HG02938 (cell line): ENCODE measurements around the gene SPAG6.
A peak's percentile ranks its signal among the peaks of the same experiment; 100 is the strongest.
"Not testable (repeated sequence)": the region's sequence is repeated elsewhere in the genome, so short reads cannot be mapped to it uniquely, and the experiment has no call there.

ENCODE experiments used
- ATAC-seq: cut with Tn5 transposase; IDR thresholded peaks from one replicate; pipeline ENCODE4 v1.9.1; 2021; ENCODE audit warnings: mild to moderate bottlenecking, moderate library complexity; ENCODE audit not compliant: unreplicated experiment

Gene SPAG6

GRCh38 chr10:22345301-22346095 lies at the start of gene SPAG6:
Gene SPAG6 (plus strand): TSS chr10:22345496. CDS start chr10:22345612, 116 bp downstream.
- peak; percentile 30 for ATAC-seq

- no peak for ATAC-seq
These were observed 44.1 kb upstream of the SPAG6 start for GRCh38 chr10:22301193-22301592.

DNA sequence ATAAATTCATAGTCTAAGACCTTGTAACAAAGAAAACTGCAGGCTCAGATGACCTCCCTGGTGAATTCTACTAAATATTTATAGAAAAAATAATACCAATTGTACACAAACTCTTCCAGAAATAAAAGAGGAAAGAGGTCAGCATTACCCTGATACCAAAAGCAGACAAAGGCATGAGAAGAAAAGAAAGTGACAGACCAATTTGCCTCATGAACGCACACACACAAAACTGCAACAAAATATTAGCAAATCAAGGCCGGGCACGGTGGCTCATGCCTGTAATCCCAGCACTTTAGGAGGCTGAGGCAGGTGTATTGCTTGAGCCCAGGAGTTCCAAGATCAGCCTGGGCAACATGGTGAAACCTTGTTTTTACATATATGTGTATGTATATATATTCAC lies 41.8 kb upstream of the SPAG6 start:
- no peak for ATAC-seq

GRCh38 chr10:22305721-22306120 lies 39.6 kb upstream of the SPAG6 start:
- ATAC-seq, result no peak

DNA sequence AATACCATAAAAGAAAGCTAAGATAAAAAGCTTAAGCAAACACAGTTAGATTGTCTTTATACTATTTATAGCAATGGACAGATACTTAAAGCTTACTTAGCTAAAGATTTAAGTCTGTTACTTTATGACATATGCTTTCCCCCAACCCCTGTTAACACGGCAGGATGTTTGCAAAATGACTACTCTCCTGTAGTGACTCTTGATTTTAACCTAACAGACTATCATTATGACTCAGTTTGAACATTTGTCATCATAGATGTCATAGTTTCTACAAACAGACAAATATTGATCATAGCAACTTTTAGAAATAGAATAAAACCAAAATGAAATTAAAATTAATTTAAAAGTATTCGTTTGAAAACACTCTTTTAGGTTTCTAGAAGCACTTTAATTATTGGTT lies 36.9 kb upstream of the SPAG6 start:
- peak; percentile 99 for ATAC-seq

- no peak for ATAC-seq
These were observed 35.9 kb upstream of the SPAG6 start for GRCh38 chr10:22309180-22310000.

DNA sequence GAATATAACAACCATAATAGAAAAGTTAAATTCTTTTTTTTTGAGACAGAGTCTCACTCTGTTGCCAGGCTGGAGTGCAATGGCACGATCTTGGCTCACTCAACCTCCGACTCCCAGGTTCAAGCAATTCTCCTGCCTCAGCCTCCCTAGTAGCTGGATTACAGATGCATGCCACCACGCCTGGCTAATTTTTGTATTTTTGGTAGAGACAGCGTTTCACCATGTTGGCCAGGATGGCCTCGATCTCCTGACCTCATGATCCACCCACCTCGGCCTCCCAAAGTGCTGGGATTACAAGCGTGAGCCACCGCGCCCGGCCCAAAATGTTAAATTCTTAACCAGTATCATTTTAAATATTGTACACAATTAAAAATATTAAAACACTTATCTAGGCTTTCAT lies 35.3 kb upstream of the SPAG6 start:
- not testable (repeated sequence) for ATAC-seq

DNA sequence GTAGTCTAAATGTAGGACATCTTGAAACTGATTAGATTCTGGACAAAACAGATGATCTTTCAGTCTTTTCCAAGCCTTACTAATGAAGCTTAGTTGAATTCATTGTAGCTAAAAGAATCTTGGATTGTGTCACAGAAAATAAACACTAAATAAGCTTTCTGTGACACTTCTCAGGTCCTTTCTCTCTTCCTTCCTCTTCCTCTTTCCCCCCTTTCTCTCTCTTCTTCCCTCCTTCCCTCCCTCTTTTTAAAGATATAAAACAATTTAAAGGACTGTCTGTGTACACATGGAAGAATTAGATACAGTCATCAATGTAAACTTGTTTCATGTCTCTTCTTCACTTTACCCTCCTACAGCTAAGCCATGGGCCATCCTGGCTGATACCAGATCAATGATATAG lies 34.4 kb upstream of the SPAG6 start:
- no peak for ATAC-seq

GRCh38 chr10:22314852-22315251 lies 30.4 kb upstream of the SPAG6 start:
- no peak for ATAC-seq

DNA sequence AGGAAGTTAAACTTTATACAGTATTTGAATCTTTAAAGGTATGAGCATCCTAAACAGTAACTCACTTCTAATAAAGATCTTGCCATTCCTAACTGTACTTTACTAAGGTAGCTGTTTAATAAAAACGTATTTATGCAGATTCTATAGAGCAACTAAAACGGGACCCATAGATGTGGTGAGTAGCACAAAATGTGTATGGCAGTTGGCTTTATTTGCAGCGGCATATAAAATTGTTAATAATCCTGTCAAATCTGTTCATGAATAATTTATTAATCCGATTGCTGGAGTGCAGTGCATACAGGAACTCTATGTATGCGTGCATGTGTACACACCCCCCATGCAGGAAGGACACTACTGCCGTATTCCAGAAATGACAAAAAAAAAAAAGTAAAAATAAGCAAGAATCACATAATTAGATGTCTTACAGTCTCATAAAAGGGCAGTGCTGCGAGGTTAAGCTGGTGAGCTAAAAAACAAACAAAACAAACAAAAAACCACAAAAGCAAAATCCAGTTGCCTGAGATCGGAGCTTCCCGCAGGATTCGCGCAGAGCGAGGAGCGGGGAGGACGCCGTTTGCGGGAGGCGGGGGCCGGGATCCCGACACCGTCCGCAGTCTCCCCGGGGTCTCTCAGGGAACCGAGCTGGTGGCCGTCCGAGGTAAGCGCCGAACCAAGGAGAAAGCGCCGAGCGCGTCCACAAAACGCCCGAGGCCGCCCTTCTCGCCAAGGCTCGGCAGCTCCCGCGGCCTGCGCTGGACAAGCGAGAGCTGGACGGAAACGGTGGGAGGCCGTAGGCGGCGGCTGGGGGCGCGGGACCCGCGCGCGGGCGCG lies 29.6 kb upstream of the SPAG6 start:
- ATAC-seq, result peak; percentile 20

DNA sequence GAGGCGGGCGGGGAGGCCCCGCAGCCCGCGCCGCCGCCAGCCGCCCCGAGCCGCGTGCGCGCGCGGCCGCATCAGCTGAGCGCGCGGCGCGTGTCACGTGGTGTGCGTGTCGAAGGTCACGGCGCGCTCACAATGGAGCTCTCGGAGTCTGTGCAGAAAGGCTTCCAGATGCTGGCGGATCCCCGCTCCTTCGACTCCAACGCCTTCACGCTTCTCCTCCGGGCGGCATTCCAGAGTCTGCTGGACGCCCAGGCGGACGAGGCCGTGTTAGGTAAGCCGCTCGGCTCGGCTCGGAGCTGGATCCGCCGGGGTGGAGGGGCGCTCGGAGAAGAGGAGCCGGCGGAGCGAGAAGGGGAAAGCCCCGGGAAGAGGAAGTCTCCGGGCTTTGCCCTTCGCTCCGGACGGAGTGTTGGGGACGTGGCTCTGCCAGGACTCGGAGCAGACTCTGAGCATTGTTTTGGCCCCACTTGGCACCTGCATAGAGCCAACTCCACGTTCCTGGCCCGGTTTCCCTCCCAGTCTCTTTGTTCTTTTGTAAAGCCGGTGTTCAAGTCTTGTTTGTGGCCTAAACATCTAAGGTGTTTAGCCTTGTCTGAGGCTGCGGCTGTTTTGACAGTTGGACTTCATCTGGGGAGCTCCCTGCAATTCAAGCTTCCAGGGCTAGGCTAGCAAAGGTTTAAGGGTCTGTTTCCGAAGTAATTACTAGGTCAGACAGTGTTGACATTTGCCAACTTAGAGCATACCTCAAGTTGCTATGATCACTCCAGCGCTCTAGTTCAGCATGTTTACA lies 28.8 kb upstream of the SPAG6 start, which contains the start of gene COMMD3:
Gene COMMD3 (plus strand): TSS at position 103 of the 790 bp plus-strand sequence. CDS start 30 bp downstream, at position 133.
- peak; percentile 49 for ATAC-seq

DNA sequence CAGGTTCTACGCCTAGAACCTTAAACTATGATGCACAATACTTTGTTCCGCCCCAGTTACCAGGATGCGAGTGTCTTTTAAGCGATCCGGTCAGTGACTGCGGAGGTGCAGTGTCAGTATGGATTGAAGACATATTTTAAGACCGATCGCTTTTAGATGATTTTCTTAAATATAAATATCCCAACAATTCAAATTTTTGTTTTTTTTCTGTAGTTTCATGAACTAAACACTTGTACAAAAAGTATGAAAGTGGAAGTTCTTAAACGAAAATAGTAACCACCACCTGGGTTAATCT lies 28.3 kb upstream of the SPAG6 start:
- peak; percentile 31 for ATAC-seq

DNA sequence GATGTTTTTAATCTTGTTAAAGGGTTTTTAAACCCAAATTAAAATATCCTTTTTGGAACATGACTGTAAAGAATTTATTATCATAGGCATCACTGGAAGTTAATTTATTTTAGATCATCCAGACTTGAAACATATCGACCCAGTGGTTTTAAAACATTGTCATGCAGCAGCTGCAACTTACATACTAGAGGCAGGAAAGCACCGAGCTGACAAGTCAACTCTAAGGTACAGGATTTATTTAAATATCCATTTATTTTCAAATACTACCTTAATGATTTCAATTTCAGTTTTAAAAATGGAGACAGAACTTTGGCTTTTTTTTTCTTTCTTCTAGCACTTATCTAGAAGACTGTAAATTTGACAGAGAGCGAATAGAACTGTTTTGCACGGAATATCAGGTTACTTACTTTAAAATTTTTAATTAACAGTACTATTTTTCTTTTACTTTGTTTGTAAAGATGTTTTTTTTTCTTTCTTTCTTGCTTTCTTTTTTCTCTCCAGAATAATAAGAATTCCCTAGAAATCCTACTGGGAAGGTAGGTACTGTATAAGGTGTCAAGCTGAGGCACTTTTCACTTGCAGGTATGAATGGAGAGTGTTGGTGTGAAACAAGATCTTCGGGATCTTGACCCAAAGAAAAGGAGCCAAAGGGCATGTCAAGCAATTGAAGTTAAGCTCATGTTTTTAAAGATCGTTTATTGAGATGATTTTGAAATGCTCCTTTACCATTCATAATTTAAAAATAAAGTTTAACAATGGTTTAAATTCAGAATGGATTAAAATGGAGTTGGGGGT lies 27.3 kb upstream of the SPAG6 start:
- ATAC-seq, result no peak

- ATAC-seq, result no peak
These were observed 26.5 kb upstream of the SPAG6 start for GRCh38 chr10:22318772-22319171.

DNA sequence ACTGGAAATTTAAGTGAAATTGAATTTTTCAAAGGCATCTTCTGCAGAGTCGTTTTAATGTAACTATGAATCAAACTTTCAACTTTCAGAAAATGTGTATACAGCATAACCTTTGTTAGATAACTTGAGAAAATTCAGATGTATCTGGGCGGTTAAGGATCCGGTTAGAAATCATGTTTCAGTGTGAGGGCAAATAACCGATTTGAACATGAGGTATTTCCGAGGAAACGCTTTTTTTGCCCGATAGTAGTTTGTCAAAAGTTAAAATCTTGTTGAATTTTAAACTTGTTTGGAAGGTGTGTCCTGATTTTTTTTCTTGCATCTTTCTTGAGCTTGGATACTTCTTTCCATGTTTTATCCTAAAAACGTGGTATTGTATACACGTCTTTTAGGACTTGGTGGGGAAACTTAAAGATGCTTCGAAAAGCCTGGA lies 25.7 kb upstream of the SPAG6 start:
- no peak for ATAC-seq

- ATAC-seq, result no peak
These were observed 25.2 kb upstream of the SPAG6 start for GRCh38 chr10:22319980-22320558.

GRCh38 chr10:22320591-22321155 lies 24.6 kb upstream of the SPAG6 start, which contains the start of gene BMI1:
Gene BMI1 (plus strand): TSS chr10:22321099. CDS start chr10:22326450, 5,351 bp downstream.
- no peak for ATAC-seq

- ATAC-seq, result no peak
These were observed 24.0 kb upstream of the SPAG6 start for GRCh38 chr10:22321156-22321923.
